ENCODE data around the gene PRELP.

DNA sequence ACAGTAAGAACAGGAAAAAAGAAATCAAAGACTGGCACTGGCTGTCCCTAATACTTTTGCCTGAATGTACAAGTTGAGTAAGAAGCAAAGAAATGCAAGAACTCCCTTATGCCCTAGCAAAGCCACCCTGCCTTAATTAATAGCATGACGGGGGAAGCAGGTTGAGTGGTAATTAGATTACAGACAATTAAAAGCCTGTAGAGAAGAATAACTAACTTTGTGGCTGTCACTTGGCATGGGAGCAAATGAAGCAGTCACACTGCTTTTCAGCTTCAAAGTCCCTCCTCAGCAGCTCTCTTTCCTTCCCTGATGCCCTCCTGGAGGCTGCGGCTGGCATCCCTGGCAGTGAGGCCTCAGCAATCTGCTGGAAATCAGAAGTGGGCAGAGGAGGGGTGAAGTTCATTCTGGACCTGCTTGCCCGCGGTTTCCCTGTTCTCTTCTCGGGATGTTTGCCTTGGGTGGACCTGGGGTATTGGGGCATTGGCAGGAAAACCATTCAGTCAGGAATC, 21.7 kb downstream of the PRELP start:
- TF ChIP-seq MAX (IDR thresholded peaks at IDR 0.05) = no peak
- no peak for TF ChIP-seq EP300 (IDR thresholded peaks at IDR 0.05; ENCODE audit: borderline replicate concordance)
- no peak for TF ChIP-seq CEBPB (IDR thresholded peaks at IDR 0.05)
- no peak for TF ChIP-seq REST (IDR thresholded peaks at IDR 0.05; ENCODE audit: low read depth)
- no peak for TF ChIP-seq CREB1 (IDR thresholded peaks at IDR 0.05; ENCODE audit: low read depth)
- no peak for TF ChIP-seq YY1 (IDR thresholded peaks at IDR 0.05; ENCODE audit: low read depth)

Data from Ishikawa (cell line).